RWPE2 (cell line): ENCODE measurements around the gene KCNJ11.

Source experiments
- ATAC-seq: fragments of 200-7000 bp; cut with Tn5 transposase; 3 replicates; pipeline ENCODE4 v1.9.1; 2021; ENCODE audit warnings: low read depth
- DNase-seq: peaks from one replicate; pipeline ENCODE4 v3.0.0-alpha.2; 2020; ENCODE audit warnings: low spot score
- H3K27ac ChIP-seq: fragments of 450-650 bp; 2 replicates; pipeline ENCODE4 v1.5.1; 2017; ENCODE audit warnings: mild to moderate bottlenecking; ENCODE audit not compliant: poor library complexity, severe bottlenecking
- H3K27me3 ChIP-seq: fragments of 250-450 bp; sonication (Bioruptor Pico); 2 replicates; pipeline ENCODE4 v1.5.1; 2021; ENCODE audit warnings: mild to moderate bottlenecking, moderate library complexity; ENCODE audit not compliant: insufficient read depth, poor library complexity, severe bottlenecking
- H3K36me3 ChIP-seq: fragments of 250-450 bp; sonication (Bioruptor Pico); 2 replicates; pipeline ENCODE4 v1.5.1; 2020; ENCODE audit warnings: low read depth, mild to moderate bottlenecking, moderate library complexity
- H3K4me1 ChIP-seq: fragments of 250-450 bp; sonication (Bioruptor Pico); 2 replicates; pipeline ENCODE4 v1.5.1; 2021; ENCODE audit warnings: mild to moderate bottlenecking, moderate library complexity; ENCODE audit not compliant: insufficient read depth, poor library complexity, severe bottlenecking
- H3K4me3 ChIP-seq: fragments of 250-450 bp; sonication (Bioruptor Pico); 2 replicates; pipeline ENCODE4 v1.5.1; 2021; ENCODE audit warnings: mild to moderate bottlenecking, moderate library complexity; ENCODE audit not compliant: severe bottlenecking
- H3K9me3 ChIP-seq: fragments of 250-450 bp; sonication (Bioruptor Pico); 2 replicates; pipeline ENCODE4 v1.5.1; 2021; ENCODE audit warnings: mild to moderate bottlenecking, moderate library complexity; ENCODE audit not compliant: severe bottlenecking
- CTCF ChIP-seq: fragments of 450-650 bp; IDR thresholded peaks from one replicate; pipeline ENCODE4 v1.5.1; 2017; ENCODE audit warnings: mild to moderate bottlenecking, moderate library complexity; ENCODE audit not compliant: poor library complexity, severe bottlenecking

Gene KCNJ11

DNA sequence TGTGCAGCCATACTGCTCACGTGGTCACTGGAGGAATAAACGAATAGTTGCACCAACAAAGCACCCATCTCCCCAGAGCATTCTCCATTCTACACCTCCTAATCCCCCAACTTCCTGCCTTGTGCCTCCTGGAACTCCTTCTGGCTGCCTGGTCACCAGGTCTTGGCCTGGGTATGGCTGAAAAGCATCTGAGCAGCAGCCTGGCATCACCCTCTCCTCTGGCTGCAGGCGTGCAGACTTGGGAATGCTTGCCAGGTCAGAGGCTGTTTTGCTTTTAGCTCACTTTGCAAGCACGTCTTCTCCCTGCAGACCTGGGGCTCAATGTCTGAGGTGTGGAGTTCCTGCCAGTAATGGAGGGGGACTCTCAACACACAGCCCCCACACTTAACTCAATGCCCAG is 33.3 kb upstream of the KCNJ11 start:
- no peak for TF ChIP-seq CTCF
- ATAC-seq = no peak

DNA sequence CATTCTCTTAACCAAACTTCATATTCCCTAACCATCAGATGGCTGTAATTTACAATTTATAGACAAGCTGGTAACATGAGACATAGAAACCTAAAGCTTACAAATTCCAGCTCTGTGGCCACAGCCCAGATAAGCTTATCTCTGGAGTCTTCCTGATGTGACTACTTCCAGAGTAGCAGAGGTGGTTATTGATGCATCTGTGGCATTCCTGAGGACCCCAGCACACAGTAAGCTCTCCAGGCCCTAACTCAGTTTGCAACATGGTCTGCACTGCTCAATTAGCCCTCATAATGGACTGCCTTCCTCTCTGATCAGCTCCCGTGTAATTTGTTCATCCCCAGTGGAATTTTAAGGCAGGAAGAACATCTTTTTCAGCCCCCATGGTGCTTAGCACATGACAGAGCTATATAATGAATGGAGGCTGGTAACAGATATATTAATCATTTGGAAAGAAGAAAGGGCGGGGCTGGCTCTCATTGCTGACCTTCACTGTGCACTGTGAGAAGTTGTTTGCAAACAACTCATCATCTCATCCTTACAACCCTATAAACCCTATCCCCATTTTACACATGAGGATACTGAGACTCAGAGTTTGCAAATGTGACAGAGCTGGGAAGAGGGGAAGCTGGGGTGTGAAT is 30.1 kb upstream of the KCNJ11 start:
- no peak overlapping the region for H3K4me3 ChIP-seq
- TF ChIP-seq CTCF = no peak
- no peaks in the 10 kb centered on the region for H3K36me3 ChIP-seq
- no peak overlapping the region for H3K27ac ChIP-seq
- DNase-seq (no peak), ATAC-seq (no peak)
- no peaks in the 10 kb centered on the region for H3K9me3 ChIP-seq
- H3K4me1 ChIP-seq = no peaks in the 10 kb centered on the region
- H3K27me3 ChIP-seq = peaks cover 15% of the 10 kb centered on the region

More for the DNA sequence above, 33.3 kb upstream of the KCNJ11 start:
- H3K36me3 ChIP-seq = no peaks in the 10 kb centered on the region
- H3K27ac ChIP-seq = no peak overlapping the region
- peaks cover 15% of the 10 kb centered on the region for H3K27me3 ChIP-seq
- no peaks in the 10 kb centered on the region for H3K4me1 ChIP-seq
- no peak overlapping the region for H3K4me3 ChIP-seq
- no peak for DNase-seq
- no peaks in the 10 kb centered on the region for H3K9me3 ChIP-seq

- Histone ChIP-seq H3K4me3 (no peak overlapping the region), H3K9me3 (no peaks in the 10 kb centered on the region), H3K36me3 (no peaks in the 10 kb centered on the region), H3K4me1 (no peaks in the 10 kb centered on the region), H3K27ac (no peak overlapping the region), H3K27me3 (peaks cover 15% of the 10 kb centered on the region)
- no peak for TF ChIP-seq CTCF
- ATAC-seq (no peak), DNase-seq (no peak)
Observed at GRCh38 chr11:17416492-17416891, 28.0 kb upstream of the KCNJ11 start.

GRCh38 chr11:17415523-17416104 is 27.2 kb upstream of the KCNJ11 start:
- no peak for TF ChIP-seq CTCF
- DNase-seq = no peak
- Histone ChIP-seq H3K4me3 (no peak overlapping the region), H3K27me3 (peaks cover 13% of the 10 kb centered on the region), H3K9me3 (no peaks in the 10 kb centered on the region), H3K27ac (no peak overlapping the region), H3K4me1 (no peaks in the 10 kb centered on the region), H3K36me3 (no peaks in the 10 kb centered on the region)
- ATAC-seq = 0 out of 3 replicates have a peak, but pooled peaks have one; percentile 13

DNA sequence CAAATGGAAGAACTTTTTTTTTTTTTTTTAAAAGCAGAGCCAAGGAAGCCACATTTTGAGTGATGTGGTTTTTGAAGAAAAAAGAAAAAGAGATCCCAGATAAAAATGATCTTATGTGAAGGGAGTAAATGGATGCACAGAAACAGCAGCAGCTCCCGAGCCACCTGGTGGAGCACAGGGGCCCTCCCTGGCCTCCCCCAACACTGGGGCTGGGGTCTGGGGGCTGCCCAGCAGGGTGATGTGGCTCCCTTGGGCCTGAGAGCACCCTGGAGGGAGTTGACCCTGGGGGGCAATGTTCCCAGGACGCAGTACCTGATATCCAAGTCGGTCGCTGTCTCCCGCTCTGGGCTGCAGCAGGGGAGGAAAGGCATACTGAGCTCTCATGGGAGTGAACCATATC is 26.5 kb upstream of the KCNJ11 start:
- TF ChIP-seq CTCF = no peak
- no peaks in the 10 kb centered on the region for H3K4me1 ChIP-seq
- H3K9me3 ChIP-seq = no peaks in the 10 kb centered on the region
- H3K4me3 ChIP-seq = no peak overlapping the region
- DNase-seq = no peak
- H3K27ac ChIP-seq = no peak overlapping the region
- peaks cover 9% of the 10 kb centered on the region for H3K27me3 ChIP-seq
- H3K36me3 ChIP-seq = no peaks in the 10 kb centered on the region
- no peak for ATAC-seq
